NCI-H1436 treated with DMSO at 0.1 percent for 48 hours (cell line): ENCODE data around the gene NCAPD3.
"Not testable (repeated sequence)": the region's sequence is repeated elsewhere in the genome, so short reads cannot be mapped to it uniquely, and the experiment has no call there.

Experiments
- DNase-seq: peaks from one replicate; lab custom pipeline; 2025; lab: John Stamatoyannopoulos, UW

The NCAPD3 gene

DNA sequence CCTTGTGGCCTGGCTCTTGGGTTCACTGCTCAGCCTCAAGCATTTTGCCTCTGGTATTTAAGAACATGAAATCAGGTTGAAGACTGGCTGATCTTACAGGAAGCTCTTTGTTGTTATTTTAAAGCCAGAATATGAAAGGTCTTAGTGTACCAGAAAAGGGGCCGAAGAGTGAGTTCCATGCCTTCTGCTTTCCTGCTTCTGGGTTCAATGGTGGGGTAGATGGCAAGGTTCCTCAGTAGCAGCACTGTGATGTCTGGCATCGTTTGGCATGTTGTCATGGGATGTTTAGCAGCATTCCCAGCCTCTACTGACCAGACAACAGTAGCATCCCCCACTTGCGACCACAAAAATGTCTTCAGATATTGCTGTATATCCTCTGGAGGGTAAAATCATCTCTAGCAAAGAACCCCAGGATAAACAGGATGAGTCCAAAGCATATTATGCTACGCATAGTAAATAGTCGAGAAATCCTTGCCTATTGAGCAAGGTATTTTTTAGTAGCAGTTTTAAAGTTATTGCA is 3.1 kb upstream of the NCAPD3 start:
- no peak for DNase-seq

DNA sequence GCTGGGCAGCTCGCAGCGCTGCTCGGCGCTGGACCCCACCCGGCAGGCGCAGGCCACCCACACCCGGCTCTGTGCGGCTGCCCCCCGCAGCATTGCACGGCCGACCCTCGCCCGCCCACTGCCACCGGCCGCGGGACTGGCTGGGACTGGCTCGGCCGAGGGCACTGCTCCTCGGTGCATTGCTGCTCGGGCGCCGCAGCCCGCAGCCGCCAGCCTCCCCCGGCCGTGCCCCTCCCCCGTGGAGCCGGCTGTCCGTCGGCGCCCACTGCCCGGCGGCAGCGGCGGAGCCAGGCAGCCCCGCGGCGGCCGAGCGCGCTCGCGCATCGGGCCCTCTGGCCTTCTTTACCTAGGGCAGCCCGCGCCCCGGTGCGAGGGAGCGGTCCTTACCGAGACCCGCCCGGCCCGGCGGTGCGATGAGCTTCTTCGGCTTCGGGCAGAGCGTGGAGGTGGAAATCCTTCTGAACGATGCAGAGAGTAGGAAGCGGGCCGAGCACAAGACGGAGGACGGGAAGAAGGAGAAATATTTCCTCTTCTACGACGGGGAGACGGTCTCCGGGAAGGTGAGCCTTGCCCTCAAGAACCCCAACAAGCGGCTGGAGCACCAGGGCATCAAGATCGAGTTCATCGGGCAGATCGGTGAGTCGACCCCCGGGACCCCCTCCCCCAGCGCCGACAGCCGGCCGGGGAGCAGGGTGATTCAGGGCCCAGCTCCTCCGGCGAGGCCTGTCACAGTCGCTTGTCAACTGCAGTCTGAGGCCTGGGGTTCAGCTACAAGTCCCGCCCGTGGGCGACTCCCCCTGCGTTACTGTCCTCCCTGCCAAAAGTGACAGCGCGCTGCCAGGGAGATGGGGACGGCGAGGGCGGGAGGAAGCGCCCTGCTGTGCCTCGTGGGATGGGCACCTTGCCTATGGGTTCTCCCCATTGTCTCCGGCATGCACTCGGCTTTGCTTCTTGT is 1.2 kb upstream of the NCAPD3 start:
- no peak for DNase-seq

DNA sequence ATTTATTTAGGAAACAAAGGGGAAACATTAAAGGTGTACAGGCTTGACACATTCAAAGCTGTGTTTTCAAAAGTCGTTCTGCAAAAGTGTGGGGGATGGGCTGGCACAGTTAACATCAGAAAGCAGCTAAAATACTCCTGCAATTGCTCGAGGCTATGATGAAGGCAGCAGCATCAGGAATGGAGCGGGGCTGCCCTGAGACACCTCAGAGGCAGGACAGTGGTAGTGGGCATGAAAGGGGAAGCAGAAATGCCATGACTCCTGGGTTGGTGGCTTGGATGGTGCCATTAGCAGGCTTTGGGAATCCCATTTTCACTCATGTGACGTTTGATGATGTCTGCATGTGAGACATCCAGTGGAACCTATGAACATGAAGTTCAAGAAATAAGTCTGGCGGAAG is 646 bp downstream of the NCAPD3 start:
- DNase-seq, result no peak

DNA sequence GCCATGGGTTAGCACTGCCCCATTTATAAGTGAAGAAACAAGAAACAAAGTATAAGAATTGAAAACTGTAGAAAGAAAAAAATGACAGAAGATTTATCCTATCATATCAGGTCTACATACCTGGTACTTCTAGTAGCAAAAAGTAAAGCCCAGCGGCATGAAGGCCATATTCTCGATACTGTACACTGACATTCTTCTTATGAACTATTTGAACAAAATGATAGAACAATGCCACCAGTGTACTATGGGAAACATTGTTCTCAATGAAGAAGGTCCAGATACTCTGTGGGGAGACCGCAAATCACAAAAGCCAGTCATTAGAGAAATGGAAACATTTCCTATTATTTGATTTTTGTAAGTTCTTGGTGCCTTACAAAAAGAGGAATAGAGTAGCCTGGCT is 7.0 kb downstream of the NCAPD3 start:
- no peak for DNase-seq

DNA sequence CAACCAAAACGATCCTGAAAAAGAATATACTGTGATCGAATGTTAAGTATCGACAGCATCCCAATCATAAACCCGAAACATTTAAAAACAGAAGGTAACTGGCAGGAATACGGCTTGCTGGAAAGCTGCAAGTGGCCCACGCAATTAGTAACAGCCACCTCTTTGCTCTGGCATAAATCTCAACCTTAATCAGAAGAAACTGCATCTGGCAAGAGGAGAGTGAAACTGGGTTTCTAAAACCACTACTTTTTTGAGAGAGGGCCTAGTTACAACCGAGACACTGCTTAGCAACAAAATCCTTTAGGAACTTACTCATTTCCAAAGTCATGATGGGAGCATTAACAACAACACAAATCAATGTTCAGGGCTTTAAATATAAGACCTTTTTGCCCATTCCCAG is 7.9 kb downstream of the NCAPD3 start:
- DNase-seq, result no peak

DNA sequence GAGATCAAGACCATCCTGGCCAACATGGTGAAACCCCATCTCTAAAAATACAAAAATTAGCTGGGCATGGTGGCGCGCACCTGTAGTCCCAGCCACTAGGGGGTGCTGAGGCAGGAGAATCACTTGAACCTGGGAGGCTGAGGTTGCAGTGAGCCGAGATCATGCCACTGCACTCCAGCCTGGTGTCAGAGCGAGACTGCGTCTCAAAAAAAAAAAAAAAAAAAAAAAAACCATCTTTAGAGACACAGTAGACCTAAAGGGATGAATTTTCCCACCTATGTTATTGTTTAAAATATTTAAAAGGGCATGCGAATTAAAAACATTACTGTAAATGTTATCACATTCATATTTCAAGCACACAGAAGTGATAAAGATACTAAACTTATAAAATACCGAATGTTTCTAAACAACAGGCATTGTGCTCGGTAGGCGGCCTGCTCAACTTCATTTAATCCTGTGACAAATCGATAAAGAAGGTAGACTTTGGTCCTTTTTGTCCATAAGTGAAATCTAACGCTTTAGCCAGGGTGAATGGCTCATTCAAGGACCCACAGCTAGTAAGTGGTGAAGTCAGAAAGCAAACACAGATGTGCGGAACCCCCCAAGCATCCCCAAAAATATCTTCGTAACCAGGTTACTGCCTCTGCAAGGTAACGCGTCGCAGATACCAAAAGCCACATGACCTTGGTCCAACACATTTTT is 16.1 kb downstream of the NCAPD3 start:
- DNase-seq, result no peak

DNA sequence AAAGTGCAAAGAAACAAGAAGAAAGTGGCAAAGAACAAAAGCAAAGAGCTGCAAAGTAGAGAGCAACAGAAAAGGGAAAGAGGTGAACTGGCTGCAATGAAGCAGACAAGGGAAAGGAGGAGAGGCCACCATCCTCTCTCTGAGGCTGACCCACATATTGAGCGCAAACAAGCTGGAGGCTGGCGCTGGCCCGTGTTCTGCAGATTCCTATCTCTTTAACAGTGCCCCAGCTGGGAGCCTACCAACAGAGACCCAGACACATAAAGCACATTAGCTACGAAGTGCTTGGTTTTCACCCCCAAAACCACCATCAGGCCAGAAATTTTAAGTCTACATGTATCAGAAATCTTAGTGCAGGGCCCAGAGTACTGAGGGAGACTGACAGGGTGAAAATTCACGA is 17.6 kb downstream of the NCAPD3 start:
- DNase-seq, result no peak

DNA sequence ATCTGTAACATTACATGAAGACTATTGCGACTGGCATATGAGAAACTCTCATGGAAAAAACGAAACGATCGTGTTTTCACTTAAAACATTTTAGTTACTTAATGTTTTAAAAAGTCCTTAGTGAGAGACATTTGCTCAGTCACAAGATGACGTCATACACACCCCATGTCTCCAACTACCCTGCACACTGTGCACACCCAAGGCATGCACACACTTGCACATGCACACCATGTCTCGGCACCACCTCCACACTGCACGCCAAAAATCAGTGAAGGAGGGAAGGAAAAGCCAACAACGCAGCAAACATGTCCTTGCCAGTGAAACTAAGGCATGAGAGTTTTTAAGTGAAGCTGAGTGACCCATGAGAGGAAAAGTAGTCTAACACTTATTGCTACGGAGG is 18.0 kb downstream of the NCAPD3 start:
- no peak for DNase-seq

DNA sequence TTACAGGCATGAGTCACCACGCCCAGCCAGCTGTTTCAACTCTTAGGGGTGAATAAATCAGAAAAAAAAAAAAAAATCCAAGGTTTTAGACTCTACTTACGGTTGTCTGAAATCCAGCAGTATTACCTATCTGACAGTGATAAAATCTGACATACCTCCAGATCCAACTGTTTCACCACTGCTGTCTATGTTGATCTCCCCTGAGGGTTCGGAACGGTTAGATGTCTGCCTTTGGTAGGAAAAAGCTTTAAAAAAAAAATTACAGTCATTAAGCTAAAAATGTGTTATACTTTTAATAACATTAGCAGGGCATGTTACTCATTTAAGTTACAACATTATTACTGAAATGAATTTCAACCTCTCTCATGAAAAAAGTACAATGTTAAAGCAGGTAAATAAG is 21.1 kb downstream of the NCAPD3 start:
- DNase-seq, result no peak

DNA sequence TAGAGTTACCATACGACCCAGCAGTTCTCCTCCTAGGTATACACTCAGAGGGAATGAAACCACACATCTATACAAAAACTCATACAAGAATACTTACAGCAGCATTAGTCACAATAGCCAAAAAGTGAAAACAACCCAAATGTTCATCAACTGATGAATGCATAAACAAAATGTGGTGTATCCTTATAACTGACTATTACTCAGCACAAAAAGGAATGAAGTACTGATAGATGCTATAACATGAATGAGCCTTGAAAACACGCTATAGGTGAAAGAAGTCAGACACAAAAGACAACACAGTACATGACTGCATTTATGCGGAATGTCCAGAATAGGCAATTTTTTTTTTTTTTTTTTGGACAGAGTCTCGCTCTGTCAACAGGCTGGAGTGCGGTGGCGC is 23.1 kb downstream of the NCAPD3 start:
- DNase-seq, result no peak

DNA sequence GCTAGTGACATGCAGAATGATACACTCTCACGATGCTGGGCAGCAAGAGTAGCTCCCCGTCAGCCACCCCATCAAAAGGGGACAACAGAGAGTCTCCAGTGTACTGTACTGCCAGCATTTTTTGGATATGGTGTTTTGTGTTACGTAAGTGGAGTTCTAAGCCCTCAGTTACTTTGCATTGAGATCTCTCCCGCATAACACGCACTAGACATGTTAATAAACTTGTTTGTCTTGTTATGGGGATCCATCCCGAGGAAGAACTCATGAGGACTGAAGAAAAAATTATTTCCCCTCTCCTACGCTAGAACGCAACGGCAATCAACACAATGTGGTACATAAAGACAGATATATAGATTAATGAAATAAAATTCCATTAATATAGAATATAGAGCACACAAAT is 24.2 kb downstream of the NCAPD3 start:
- no peak for DNase-seq

DNA sequence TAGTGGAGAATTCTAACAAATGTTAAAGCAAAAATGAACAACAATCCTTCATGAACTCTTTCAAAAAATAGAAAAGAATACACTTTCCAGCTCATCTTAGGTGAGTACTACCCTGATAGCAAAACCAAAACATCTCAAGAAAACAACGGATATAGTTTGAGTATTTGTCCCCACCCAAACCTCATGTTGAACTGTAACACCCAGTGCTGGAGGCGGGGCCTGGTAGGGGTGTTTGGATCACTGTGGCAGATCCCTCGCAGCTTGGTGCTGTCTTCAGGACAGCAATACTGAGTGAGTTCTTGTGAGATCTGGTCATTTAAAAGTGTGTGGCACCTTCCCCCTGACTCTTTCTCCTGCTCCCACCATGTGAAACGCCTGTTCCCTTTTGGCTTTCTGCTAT is 27.0 kb downstream of the NCAPD3 start:
- DNase-seq, result no peak

DNA sequence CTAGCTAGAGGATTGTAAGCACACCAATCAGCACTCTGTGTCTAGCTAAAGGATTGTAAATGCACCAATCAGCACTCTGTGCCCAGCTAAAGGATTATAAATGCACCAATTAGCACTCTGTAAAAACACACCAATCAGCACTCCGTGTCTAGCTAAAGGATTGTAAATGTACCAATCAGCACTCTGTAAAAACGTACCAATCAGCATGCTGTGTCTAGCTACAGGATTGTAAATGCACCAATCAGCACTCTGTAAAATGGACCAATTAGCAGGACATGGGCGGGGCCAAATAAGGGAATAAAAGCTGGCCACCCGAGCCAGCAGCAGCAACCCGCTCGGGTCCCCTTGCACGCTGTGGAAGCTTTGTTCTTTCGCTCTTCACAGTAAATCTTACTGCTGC is 35.7 kb downstream of the NCAPD3 start:
- not testable (repeated sequence) for DNase-seq

DNA sequence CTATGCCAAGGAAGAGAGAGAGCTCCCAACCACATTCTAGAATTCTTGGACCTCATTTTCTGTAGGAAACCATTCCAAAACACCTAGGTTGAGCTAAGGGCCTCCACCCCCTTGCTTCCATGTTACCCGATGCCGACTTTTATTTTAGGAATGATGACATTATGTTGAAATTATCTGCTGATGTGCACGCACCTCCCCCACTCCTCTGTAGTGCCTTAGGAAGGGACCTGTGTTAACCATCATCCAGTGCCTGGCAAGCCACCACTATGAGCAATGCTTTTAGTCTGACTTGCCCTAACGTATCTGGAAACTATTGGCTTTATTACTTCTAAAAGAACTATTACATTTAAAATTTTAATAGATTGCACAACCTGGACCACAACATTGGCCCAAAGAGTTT is 42.1 kb downstream of the NCAPD3 start:
- DNase-seq, result no peak

DNA sequence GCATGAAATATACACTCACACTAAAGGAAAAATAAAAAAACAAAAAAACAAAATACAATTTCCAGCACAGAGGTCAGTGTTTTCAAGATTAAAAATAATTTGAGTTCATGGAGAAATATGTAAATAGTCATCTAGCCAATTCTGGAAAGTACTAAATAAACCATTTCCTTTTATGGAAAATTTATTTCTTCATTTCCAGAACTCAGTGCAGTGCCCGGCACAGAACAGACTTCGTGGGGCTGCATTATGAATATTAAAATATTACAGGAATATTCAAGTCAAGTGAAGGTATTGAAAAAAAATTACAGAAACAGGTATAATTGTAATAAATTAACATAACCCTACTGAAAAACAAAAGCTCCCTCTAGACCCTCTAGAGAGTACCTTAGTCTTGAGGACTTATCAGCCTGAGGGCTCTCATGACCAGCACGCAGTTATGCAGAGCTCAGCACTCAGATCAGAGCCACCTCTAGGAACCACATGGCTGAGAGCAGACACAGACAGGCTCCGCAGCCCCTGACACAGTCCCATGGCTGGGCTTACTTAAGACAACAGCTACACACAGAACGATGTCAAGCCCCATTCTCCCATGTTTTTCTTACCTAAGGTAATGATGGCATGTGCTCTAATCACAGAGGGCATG is 45.6 kb downstream of the NCAPD3 start:
- no peak for DNase-seq

DNA sequence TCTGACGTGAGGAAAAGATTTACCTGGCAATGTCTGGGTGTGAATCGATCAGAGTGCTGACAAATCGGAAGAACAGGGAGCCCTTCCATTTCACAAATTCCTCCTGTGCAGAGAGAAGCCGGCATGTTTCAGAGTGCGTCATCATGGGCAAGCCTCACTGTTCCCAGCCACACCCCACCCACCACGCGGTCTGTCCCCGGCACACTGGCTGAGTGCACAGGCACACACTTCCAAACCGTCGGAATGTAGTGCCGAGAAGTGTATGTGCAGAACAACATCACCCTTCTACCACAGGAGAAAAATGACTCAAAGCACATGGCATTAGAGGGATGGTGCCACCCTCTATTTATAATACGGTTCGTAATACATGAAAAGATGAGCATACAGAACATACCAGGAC is 47.5 kb downstream of the NCAPD3 start:
- DNase-seq, result no peak

DNA sequence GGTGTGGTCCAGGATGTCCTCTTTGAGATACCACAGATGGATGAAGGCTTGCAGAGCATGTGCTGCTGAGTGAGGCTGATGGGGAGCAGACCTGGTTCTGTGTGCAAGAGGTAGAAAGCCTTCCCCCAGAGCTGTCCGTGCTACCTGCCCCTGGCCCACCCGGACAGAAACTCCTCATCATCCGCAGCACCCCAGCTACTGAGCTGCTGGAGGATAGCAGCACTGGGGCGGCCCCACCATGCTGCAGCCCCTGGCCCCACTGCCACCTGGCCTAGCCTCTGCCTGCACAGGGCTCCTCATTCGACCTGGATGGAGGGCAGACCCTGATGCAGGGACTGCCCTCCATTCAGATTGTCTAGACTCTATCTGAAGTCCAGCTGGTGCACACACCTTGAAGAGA is 50.5 kb downstream of the NCAPD3 start:
- no peak for DNase-seq

DNA sequence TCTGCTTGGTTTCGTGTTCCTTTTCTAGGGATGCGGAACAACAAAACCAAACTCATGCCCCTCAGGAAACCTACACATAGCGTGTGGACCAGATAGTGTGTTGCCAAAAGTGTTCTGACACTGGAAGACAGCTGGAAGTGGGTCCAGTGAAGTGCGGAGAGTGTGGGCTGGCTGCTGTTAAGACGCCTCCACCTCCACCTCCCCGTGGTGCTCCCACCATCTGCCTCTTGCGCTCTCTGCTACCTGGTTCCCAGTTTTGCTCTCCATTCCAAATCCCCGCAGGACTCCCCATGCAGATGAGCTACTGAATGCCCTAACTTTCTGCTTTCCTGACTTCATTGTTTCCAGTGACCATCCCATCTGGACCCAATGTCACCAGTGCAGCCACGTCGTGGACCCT is 51.8 kb downstream of the NCAPD3 start:
- DNase-seq, result no peak

DNA sequence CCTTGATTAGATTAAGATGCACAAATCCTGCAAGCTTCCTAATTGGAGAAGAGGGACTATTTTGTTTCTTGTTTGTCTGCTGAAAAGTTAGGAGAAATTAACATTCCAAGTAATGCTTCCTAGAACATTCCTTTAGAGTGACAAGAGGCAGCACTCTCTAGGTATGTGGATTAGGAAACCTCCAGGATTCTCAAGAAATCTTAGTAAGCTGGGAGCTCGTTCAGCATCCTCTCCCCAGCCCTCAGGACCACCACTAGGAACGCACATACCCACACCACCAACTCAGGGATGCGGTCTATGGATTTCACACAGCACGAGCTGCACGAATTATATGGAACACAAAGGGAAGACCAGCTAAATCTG is 52.9 kb downstream of the NCAPD3 start:
- no peak for DNase-seq

DNA sequence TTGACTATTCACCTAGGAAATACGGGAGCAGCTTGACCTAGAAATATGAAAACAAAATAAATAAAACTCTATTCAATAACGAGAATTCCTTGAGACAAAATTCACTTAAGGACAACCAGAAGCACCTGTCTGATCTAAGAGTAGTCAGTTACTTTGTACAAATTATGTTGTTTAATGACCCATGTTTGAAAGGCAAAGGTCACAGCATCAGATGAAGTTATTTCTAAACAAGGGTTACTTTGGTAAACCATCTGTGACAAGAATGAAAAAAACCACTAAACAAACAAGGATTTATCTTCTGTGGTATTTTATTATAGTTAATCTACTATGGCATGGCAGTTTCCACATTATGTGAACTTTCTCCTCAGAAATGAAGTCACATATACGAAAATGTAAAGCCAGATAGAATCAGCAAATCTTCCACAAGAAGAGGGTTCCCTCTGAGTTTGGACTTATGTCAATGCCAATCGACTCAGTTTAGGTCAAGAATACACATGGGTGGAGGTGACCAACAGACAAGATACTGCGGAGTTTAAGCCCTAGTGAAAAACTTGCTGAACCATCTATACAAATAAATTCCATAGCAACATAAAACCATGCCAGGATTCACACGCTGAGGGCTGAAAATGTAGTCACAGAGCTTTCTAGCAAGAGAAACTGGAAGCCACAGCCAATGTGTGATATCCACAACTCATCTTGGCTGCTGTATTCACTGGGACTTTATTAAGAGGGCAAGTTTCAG is 53.4 kb downstream of the NCAPD3 start:
- no peak for DNase-seq

DNA sequence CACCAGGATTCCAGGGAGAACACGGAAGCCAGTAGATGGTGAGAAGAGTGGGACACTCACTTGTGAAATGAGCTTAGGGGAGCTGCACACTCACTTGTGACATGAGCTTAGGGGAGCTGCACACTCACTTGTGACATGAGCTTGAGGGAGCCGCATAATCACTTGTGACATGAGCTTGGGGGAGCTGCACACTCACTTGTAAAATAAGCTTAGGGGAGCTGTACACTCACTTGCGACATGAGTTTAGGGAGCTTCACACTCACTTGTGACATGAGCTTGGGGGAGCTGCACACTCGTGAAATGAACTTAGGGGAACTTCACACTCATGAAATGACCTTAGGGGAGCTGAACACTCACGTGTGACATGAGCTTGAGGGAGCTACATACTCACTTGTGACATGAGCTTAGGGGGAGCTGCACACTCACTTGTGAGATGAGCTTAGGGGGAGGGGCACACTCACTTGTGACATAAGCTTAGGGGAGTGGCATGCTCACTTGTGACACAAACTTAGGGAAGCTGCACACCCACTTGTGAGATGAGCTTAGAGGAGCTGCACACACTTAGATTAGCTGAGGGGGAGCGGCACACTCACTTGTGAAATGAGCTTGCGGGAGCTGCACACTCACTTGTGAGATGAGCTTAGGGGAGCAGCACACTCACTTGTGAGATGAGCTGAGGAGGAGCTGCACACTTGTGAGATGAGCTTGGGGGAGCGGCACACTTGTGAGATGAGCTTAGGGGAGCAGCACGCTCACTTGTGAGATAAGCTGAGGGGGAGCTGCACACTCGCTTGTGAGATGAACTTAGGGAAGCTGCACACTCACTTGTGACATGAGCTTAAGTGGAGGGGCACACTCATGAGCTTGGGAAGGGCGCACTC is 59.0 kb downstream of the NCAPD3 start:
- DNase-seq, result no peak
